ENCODE data around the gene LRRC59.

- TF ChIP-seq SAFB2 (CRISPR knock-in tag; IDR thresholded peaks at IDR 0.05; ENCODE audit: borderline replicate concordance, low read depth) (no peak), FOXP1 (IDR thresholded peaks at IDR 0.05) (no peak), FOXP1 (CRISPR knock-in tag; IDR thresholded peaks at IDR 0.05) (no peak), CHCHD3 (CRISPR knock-in tag; IDR thresholded peaks at IDR 0.05) (no peak)
- TF ChIP-seq, protein P1, sequence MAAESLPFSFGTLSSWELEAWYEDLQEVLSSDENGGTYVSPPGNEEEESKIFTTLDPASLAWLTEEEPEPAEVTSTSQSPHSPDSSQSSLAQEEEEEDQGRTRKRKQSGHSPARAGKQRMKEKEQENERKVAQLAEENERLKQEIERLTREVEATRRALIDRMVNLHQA (CRISPR knock-in tag; IDR thresholded peaks at IDR 0.05): no peak
Measured at GRCh38 chr17:50344731-50345365, 52.5 kb downstream of the LRRC59 start.

All from HepG2 (cell line).